Peyer's patch (tissue), 4 donors: ENCODE data around the gene MPPED2. TPM values are rescaled to one million over a fixed set of nuclear protein-coding genes. Genes with fewer than 3 reads are reported as not detected.

ENCODE experiments used
- DNase-seq, 3 donors: peaks; one replicate each; pipeline ENCODE4 v3.0.0-alpha.2; 2017 to 2019
- H3K27ac ChIP-seq, 4 donors: fragments of 200-600 bp; sonication (generic); one replicate each; pipeline ENCODE4 v1.5.1; 2016 to 2019
- H3K27me3 ChIP-seq, 2 donors: fragments of 200-600 bp; sonication (generic); one replicate each; pipeline ENCODE4 v1.5.1; 2019
- H3K36me3 ChIP-seq, 3 donors: fragments of 200-600 bp; sonication (generic); one replicate each; pipeline ENCODE4 v1.5.1; 2016 to 2019
- H3K4me1 ChIP-seq, 4 donors: fragments of 200-600 bp; sonication (generic); one replicate each; pipeline ENCODE4 v1.5.1; 2016 to 2019
- H3K4me3 ChIP-seq, 4 donors: fragments of 200-600 bp; sonication (generic); 1 replicate in 3 of 4; 2 replicates in 1 of 4; pipeline ENCODE4 v1.5.1; 2016 to 2019; ENCODE audit warnings: mild to moderate bottlenecking in 1 of 4
- H3K9me3 ChIP-seq, 4 donors: fragments of 200-600 bp; sonication (generic); one replicate each; pipeline ENCODE4 v1.5.1; 2016 to 2019; ENCODE audit warnings: mild to moderate bottlenecking in 1 of 4
- POLR2A ChIP-seq, 2 donors: fragments of 450-650 bp; IDR thresholded peaks; one replicate each; pipeline ENCODE4 v1.5.1; 2017; ENCODE audit warnings: antibody characterized with exemption in 2 of 2, mild to moderate bottlenecking in 2 of 2, moderate library complexity in 2 of 2
- total RNA-seq, 4 donors: library from RNA; depleted of rRNA; stranded (reverse); fragments of >200 nt; gene quantifications; one replicate each; pipeline ENCODE4 v1.1.0, GENCODE V29; 2016
- TF ChIP-seq, protein P1 (sequence below), 6 experiments: fragments of 450-650 bp in 4 of 6; fragments of 200-600 bp in 2 of 6; sonication (generic) in 1 of 6; IDR thresholded peaks; one replicate each; pipeline ENCODE4 v1.5.1; 2017 to 2019; ENCODE audit warnings: antibody characterized with exemption in 6 of 6, mild to moderate bottlenecking in 3 of 6, moderate library complexity in 1 of 6

Gene MPPED2
- total RNA-seq, 4 donors from 2014 or later: 1.5 TPM; not detected in 3

DNA sequence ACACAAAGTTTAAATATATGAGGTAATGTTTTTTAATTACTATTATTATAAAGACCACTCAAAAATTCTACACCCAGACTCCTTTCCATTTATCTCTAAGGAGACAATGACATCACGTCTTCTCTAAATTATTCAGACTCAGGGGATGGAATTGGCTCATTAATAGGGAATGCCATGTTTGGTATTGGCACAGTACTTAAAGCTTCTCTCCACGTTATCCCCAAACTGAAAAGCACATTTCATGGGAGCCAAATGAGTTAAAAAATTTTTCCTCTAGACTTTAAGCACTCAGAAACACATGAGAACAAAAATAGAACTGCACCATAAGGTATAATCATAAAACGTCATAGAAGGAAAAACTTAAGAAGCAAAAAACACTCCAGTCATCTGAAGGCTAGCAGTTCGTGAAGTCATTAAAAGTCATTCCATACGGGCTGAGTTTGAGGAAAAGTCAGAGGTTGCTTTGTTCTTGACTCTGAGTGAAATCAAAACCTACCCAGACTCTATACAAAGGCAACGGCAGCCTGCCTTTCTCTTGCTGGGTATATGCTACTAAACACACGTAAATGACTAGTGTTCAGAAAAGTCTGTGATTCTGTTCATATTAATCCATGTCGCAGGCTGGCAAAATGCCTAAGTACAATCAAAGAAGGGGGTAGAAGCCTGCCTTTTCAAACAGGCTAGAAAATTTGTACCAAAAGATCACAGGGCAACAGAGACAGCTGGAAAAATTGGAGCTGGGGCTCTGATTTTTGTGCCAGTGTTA is 8.7 kb upstream of the MPPED2 start:
- no peak for DNase-seq
- H3K9me3 ChIP-seq: no peaks in the 10 kb centered on the region
- H3K4me1 ChIP-seq: no peaks in the 10 kb centered on the region
- TF ChIP-seq, protein P1, sequence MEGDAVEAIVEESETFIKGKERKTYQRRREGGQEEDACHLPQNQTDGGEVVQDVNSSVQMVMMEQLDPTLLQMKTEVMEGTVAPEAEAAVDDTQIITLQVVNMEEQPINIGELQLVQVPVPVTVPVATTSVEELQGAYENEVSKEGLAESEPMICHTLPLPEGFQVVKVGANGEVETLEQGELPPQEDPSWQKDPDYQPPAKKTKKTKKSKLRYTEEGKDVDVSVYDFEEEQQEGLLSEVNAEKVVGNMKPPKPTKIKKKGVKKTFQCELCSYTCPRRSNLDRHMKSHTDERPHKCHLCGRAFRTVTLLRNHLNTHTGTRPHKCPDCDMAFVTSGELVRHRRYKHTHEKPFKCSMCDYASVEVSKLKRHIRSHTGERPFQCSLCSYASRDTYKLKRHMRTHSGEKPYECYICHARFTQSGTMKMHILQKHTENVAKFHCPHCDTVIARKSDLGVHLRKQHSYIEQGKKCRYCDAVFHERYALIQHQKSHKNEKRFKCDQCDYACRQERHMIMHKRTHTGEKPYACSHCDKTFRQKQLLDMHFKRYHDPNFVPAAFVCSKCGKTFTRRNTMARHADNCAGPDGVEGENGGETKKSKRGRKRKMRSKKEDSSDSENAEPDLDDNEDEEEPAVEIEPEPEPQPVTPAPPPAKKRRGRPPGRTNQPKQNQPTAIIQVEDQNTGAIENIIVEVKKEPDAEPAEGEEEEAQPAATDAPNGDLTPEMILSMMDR (IDR thresholded peaks at IDR 0.05): no peak
- TF ChIP-seq POLR2A (IDR thresholded peaks at IDR 0.05): no peak
- no peak overlapping the region for H3K27ac ChIP-seq
- no peaks in the 10 kb centered on the region for H3K27me3 ChIP-seq
- H3K36me3 ChIP-seq: no peaks in the 10 kb centered on the region
- H3K4me3 ChIP-seq: no peak overlapping the region

DNA sequence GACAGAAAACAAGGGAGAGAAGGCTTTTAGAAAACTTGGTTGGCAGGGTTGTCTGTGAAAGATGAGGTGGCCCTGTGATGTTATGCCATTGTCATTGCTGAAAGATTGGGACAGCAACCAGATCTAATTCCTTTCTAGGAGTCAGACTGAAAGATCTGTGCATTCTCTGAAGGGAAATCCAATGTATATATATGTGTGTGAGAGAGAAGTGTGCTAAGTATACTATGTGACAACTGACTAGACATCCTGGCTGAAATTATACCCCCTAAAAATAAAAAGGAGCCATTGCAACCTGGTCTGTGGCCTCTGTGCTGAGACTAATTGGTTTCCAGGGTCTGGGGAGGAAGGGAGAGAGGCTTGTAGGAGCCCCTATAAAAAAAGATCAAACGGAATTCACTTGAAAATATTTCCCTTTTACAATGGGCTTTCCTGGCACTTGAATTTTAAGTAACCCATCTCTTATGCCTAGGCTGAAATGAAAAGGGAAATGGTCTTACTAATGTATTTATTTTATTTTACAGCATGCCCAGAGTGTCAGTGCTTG is 1.2 kb upstream of the MPPED2 start:
- Histone ChIP-seq H3K27me3 (no peaks in the 10 kb centered on the region), H3K36me3 (no peaks in the 10 kb centered on the region), H3K4me3 (no peak overlapping the region), H3K27ac (no peak overlapping the region), H3K9me3 (no peaks in the 10 kb centered on the region), H3K4me1 (peaks cover 0 to 14% (median 0%) of the 10 kb centered on the region in 4 donors)
- TF ChIP-seq, protein P1 (IDR thresholded peaks at IDR 0.05): no peak
- TF ChIP-seq POLR2A (IDR thresholded peaks at IDR 0.05): no peak
- no peak for DNase-seq

DNA sequence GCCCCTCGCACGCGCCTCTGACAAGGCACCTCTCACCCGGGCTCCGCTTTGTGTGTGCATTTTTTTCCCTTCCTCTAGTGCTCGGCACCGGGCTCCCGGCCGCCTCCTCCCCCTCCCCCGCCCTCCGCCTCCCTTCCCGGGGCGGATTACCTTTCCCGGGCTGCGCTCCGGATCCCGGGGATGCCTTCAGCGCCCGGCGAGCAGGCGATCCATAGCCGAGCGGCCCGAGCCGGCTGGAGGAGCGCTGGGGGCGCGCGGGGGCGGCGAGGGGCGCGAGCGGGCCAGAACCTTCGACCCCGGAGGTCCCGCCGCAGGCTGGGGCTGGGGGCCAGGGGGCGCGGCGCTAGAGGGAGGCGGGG is 282 bp downstream of the MPPED2 start:
- Histone ChIP-seq H3K27ac (peak overlapping the region in 2 of 4 donors; percentile 5 to 71), H3K36me3 (no peaks in the 10 kb centered on the region), H3K4me3 (peak overlapping the region; percentile 21 to 67 (median 48)), H3K27me3 (no peaks in the 10 kb centered on the region), H3K9me3 (no peaks in the 10 kb centered on the region), H3K4me1 (peaks cover 0 to 14% (median 0%) of the 10 kb centered on the region in 4 donors)
- no peak for DNase-seq
- TF ChIP-seq, protein P1 (IDR thresholded peaks at IDR 0.05): no peak
- no peak for TF ChIP-seq POLR2A (IDR thresholded peaks at IDR 0.05)

DNA sequence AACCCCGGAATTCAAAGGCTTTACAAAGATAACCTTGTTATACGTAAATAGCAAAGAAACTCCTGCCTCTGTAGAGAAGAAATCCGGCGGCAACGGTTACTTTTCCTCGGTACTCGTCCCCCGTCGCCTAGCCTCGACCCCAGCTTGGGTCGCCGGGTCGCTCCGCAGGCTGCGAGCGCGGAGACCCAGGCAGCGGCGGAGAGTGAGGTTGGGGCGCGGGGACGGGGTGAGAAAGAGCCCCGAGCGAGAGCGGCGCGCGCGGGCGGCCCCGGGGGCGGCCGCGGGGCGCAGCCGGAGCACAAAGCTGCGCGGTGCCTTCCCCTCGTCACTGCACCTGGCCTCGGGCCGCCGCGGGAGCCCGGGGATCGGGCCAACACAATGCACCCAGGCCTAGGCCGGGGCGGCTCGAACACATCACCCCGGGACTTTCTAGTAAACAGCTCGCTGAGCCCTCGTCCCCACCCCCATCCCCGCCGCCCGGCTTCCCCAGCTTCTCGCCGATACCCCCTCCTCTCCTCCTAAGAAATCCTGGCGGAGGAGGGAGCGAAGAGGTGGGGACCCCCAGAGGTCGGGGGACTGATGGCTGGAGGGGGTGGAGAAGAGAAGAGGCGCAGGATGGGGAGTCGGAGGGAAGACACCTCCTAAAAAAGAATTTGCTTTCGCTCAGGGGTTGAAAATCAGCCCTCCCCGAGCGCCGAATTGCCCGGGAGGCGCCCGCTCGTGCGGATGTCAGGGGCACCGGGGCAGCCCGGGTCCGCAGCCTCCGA is 845 bp downstream of the MPPED2 start:
- peak in 2 of 3 donors; percentile 43 to 46 for DNase-seq
- H3K36me3 ChIP-seq: no peaks in the 10 kb centered on the region
- peak overlapping the region; percentile 21 to 67 (median 48) for H3K4me3 ChIP-seq
- H3K9me3 ChIP-seq: no peaks in the 10 kb centered on the region
- TF ChIP-seq, protein P1 (IDR thresholded peaks at IDR 0.05): no peak
- no peak for TF ChIP-seq POLR2A (IDR thresholded peaks at IDR 0.05)
- peak overlapping the region in 1 of 4 donors; percentile 71 for H3K27ac ChIP-seq
- H3K4me1 ChIP-seq: peaks cover 0 to 14% (median 0%) of the 10 kb centered on the region in 4 donors
- H3K27me3 ChIP-seq: no peaks in the 10 kb centered on the region

DNA sequence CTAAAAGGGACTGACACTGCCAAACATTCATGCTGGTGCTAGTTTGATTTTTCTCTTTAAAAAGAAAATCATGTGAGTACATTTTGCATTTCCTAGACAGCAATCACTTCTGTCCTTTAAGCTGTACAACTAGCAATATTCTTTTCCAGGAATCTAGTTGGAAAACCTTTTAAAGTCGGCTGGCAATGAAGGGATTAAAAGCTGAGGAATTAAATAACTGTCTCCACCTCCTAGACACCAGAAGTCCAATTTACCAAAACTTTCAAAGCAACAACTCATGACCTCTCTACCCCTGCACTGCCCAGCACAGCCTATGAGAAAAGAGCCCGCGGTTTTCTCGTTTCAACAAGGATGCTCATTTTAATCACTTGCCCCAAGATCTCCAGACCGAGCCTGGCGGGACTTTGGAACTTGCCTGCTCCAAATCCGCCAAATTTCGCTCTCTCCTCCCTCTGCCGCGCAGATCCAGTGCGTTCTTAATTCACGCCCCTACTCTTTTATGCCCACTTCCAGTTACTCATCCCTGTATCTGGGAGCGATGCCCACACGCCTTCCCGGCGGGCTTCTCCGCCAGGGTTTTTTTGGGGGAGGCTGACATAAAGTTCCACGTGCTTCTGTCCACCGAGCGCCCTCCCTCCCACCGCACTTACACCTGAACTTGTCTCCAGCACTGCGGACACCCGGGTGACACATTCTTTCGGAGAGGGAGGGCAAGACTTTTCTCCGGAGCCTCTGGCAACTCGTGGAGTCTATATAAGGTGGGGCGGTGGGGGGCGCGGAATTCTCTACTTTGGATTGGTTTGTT is 2.5 kb downstream of the MPPED2 start:
- TF ChIP-seq POLR2A (IDR thresholded peaks at IDR 0.05): no peak
- TF ChIP-seq, protein P1 (IDR thresholded peaks at IDR 0.05): no peak
- peak overlapping the region in 1 of 4 donors; percentile 71 for H3K27ac ChIP-seq
- H3K4me1 ChIP-seq: peaks cover 0 to 14% (median 0%) of the 10 kb centered on the region in 4 donors
- peak overlapping the region in 1 of 4 donors; percentile 67 for H3K4me3 ChIP-seq
- no peak for DNase-seq
- no peaks in the 10 kb centered on the region for H3K9me3 ChIP-seq
- no peaks in the 10 kb centered on the region for H3K27me3 ChIP-seq
- no peaks in the 10 kb centered on the region for H3K36me3 ChIP-seq
